ENCODE results near the gene NOP16.

DNA sequence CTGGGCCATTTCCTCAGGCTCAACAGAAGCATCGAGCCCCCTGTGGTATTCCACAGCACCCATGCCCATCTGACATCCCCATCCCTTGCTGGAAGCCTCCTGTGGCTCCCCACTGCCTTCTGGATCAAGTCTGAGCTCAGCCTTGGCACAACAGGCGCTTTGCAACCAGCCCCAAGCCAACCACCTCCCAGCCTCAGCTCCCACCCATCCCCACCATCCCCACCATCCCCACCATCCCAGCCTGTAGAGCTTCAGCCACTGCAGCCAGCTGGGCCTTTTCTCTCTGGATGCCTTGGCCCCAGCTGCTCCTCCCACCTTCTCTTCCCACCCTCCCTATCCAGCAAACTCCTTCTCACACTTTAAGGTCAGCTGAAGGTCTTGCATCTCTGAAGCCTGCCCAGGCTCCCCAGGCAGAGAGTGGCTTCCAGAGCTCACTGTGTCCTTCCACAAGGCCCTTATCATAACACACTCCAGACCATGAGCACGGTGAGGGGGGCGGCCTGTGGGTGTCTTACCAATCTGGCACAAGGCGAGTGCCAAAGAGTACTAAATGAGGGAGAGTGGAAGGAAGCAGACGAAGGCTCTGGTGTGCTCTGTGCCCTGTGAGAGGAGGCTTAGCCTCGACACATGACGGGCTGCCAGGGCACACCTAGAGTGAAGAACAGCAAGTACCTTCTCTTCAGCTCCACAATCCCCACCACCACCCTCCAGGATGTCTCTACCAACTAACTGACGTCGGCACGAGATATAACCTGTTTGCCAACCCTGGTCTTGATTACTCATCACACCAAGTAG, 6.7 kb upstream of the NOP16 start:
- no peak for TF ChIP-seq ARNT (IDR thresholded peaks at IDR 0.05)
- no peak for TF ChIP-seq FOXM1 (IDR thresholded peaks at IDR 0.05; ENCODE audit: borderline replicate concordance)
- TF ChIP-seq TARDBP (IDR thresholded peaks at IDR 0.05): no peak
- no peak for TF ChIP-seq PKNOX1 (IDR thresholded peaks at IDR 0.05)
- no peak for TF ChIP-seq ELF4 (IDR thresholded peaks at IDR 0.05)
- TF ChIP-seq BHLHE40 (IDR thresholded peaks at IDR 0.05; ENCODE audit: borderline replicate concordance): no peak
- TF ChIP-seq SP1 (IDR thresholded peaks at IDR 0.05): no peak

All from HEK293T (cell line).